SK-N-SH (cell line): ENCODE measurements around the gene DAGLB. TPM values are rescaled to one million over a fixed set of nuclear protein-coding genes. Genes with fewer than 3 reads are reported as not detected.

ENCODE experiments used
- CTCF ChIA-PET: fragments of 300-600, 350-600 bp; formaldehyde crosslinking; extraction: SDS; loops from one replicate; lab custom pipeline; 2021; lab: Yijun Ruan, JAX
- POLR2A ChIA-PET: fragments of 350-600 bp; sonication (Branson Sonifier 250); formaldehyde crosslinking; extraction: SDS; loops from one replicate; lab custom pipeline; 2020; ENCODE audit warnings: antibody characterized with exemption, inconsistent platforms; lab: Yijun Ruan, JAX
- DNase-seq: peaks from one replicate; pipeline ENCODE4 v3.0.0; 2012
- H2AFZ ChIP-seq: fragments of 200-600 bp; sonication (generic); 2 replicates; pipeline ENCODE4 v1.8.1; 2016; ENCODE audit warnings: antibody characterized with exemption, mild to moderate bottlenecking, low read depth
- H3F3A ChIP-seq: fragments of 200-600 bp; sonication (generic); replicated peaks from 2 replicates; pipeline ENCODE3; 2016; ENCODE audit warnings: antibody characterized with exemption, mild to moderate bottlenecking; ENCODE audit not compliant: insufficient read depth
- H3K27ac ChIP-seq, 2 experiments: fragments of 200-500 bp in 1 of 2; fragments of 200-600 bp in 1 of 2; sonication (Bioruptor generic) in 1 of 2; sonication (generic), shearing (Covaris generic) in 1 of 2; 2 replicates each; pipeline versions ENCODE4 v1.5.1 to v1.6.1; 2014 to 2016; ENCODE audit warnings: low read depth in 2 of 2, inconsistent platforms in 1 of 2, low read length in 1 of 2, mild to moderate bottlenecking in 1 of 2, mixed read lengths in 1 of 2
- H3K27me3 ChIP-seq: fragments of 200-600 bp; sonication (generic), shearing (Covaris generic); 2 replicates; pipeline ENCODE4 v1.6.1; 2016; ENCODE audit warnings: mixed run types; ENCODE audit not compliant: insufficient read depth
- H3K36me3 ChIP-seq, 2 experiments: fragments of 200-500 bp in 1 of 2; fragments of 200-600 bp in 1 of 2; sonication (Bioruptor generic) in 1 of 2; sonication (generic) in 1 of 2; replicated peaks in 1 of 2; 2 replicates each; pipeline versions ENCODE3 to v1.5.1; 2014 to 2016; ENCODE audit warnings: low read length in 1 of 2, mild to moderate bottlenecking in 1 of 2; ENCODE audit not compliant: insufficient read depth in 2 of 2, control insufficient read depth in 1 of 2
- H3K4me1 ChIP-seq, 2 experiments: fragments of 200-500 bp in 1 of 2; fragments of 200-600 bp in 1 of 2; sonication (Bioruptor generic) in 1 of 2; sonication (generic), shearing (Covaris generic) in 1 of 2; 2 replicates each; pipeline versions ENCODE4 v1.5.1 to v1.6.1; 2014 to 2016; ENCODE audit warnings: low read depth in 1 of 2, low read length in 1 of 2, mixed run types in 1 of 2; ENCODE audit not compliant: insufficient read depth in 2 of 2, control insufficient read depth in 1 of 2
- H3K4me2 ChIP-seq: fragments of 200-600 bp; sonication (generic), shearing (Covaris generic); 2 replicates; pipeline ENCODE4 v1.6.1; 2017; ENCODE audit warnings: mixed run types
- H3K4me3 ChIP-seq, 2 experiments: fragments of 200-500 bp in 1 of 2; fragments of 200-600 bp in 1 of 2; sonication (Bioruptor generic) in 1 of 2; sonication (generic), shearing (Covaris generic) in 1 of 2; 2 replicates each; pipeline versions ENCODE4 v1.5.1 to v1.8.1; 2014 to 2016; ENCODE audit warnings: low read depth in 2 of 2, inconsistent platforms in 1 of 2, low read length in 1 of 2, mild to moderate bottlenecking in 1 of 2, mixed read lengths in 1 of 2, moderate library complexity in 1 of 2
- H3K79me2 ChIP-seq: fragments of 200-600 bp; sonication (generic); 2 replicates; pipeline ENCODE4 v1.8.1; 2017; ENCODE audit warnings: mild to moderate bottlenecking; ENCODE audit not compliant: insufficient read depth
- H3K9ac ChIP-seq: fragments of 200-600 bp; sonication (generic); 2 replicates; pipeline ENCODE4 v1.6.1; 2017; ENCODE audit warnings: mixed run types
- H3K9me2 ChIP-seq: fragments of 200-600 bp; sonication (generic); 2 replicates; pipeline ENCODE4 v1.6.1; 2017; ENCODE audit warnings: mixed run types
- H3K9me3 ChIP-seq: fragments of 200-600 bp; sonication (generic); 2 replicates; pipeline ENCODE4 v1.6.1; 2017; ENCODE audit warnings: mixed run types, mild to moderate bottlenecking, moderate library complexity
- H4K20me1 ChIP-seq: fragments of 200-600 bp; sonication (generic); 2 replicates; pipeline ENCODE4 v1.6.1; 2017; ENCODE audit warnings: mild to moderate bottlenecking, mixed run types; ENCODE audit not compliant: insufficient read depth
- EZH2phosphoT487 ChIP-seq: fragments of 200-600 bp; sonication (generic); IDR thresholded peaks from 2 replicates; pipeline ENCODE4 v1.6.1; 2017; ENCODE audit warnings: low read depth, mixed run types, mild to moderate bottlenecking, antibody characterized with exemption, moderate library complexity, borderline replicate concordance
- FOSL2 ChIP-seq: IDR thresholded peaks from 2 replicates; pipeline ENCODE4 v1.4.0; 2012; ENCODE audit warnings: low read depth, mild to moderate bottlenecking, moderate library complexity, borderline replicate concordance
- FOXJ3 ChIP-seq: sonication (generic); formaldehyde crosslinking; IDR thresholded peaks from 2 replicates; pipeline ENCODE4 v1.5.1; 2020; ENCODE audit warnings: mild to moderate bottlenecking, missing genetic modification reagents
- GABPA ChIP-seq: IDR thresholded peaks from 2 replicates; pipeline ENCODE4 v1.4.0; 2012; ENCODE audit warnings: low read depth, mild to moderate bottlenecking
- GATA2 ChIP-seq: sonication (generic); formaldehyde crosslinking; IDR thresholded peaks from 2 replicates; pipeline ENCODE4 v1.5.0; 2020; ENCODE audit warnings: mild to moderate bottlenecking, missing genetic modification reagents
- JUND ChIP-seq: IDR thresholded peaks from 2 replicates; pipeline ENCODE4 v1.4.0; 2012
- MXI1 ChIP-seq: IDR thresholded peaks from 2 replicates; pipeline ENCODE4 v1.6.1; 2012; ENCODE audit warnings: mild to moderate bottlenecking, low read depth, low read length, improper control_type of control experiment
- RAD21 ChIP-seq: IDR thresholded peaks from 2 replicates; pipeline ENCODE4 v1.6.1; 2012; ENCODE audit warnings: mild to moderate bottlenecking, low read length
- RFX5 ChIP-seq: IDR thresholded peaks from 2 replicates; pipeline ENCODE4 v1.6.1; 2012; ENCODE audit warnings: mild to moderate bottlenecking, improper control_type of control experiment, low read length
- RXRA ChIP-seq: IDR thresholded peaks from 2 replicates; pipeline ENCODE4 v1.4.0; 2012; ENCODE audit warnings: low read depth, mild to moderate bottlenecking, borderline replicate concordance
- SIN3A ChIP-seq: IDR thresholded peaks from 2 replicates; pipeline ENCODE4 v1.6.1; 2012; ENCODE audit warnings: low read depth, mild to moderate bottlenecking, low read length, moderate library complexity, borderline replicate concordance
- TAF1 ChIP-seq: IDR thresholded peaks from 2 replicates; pipeline ENCODE4 v1.6.1; 2012; ENCODE audit warnings: low read depth, mild to moderate bottlenecking, low read length, moderate library complexity, borderline replicate concordance
- TCF12 ChIP-seq: IDR thresholded peaks from 2 replicates; pipeline ENCODE4 v1.4.0; 2012
- TEAD4 ChIP-seq: IDR thresholded peaks from 2 replicates; pipeline ENCODE4 v1.4.0; 2012; ENCODE audit warnings: mild to moderate bottlenecking, borderline replicate concordance; ENCODE audit not compliant: insufficient read depth
- WGBS: methylation state at CpG from one replicate; pipeline ENCODE4 v1.1.6; 2017; ENCODE audit warnings: low lambda C conversion rate; 5-methylcytosine and 5-hydroxymethylcytosine counted together
- polyA plus RNA-seq, 3 experiments: library from polyadenylated mRNA; depleted of rRNA; stranded (reverse); fragments of >200 nt; gene quantifications; 2 replicates each; pipeline ENCODE4 v1.2.3, GENCODE V29; 2012
- TF ChIP-seq, protein P1 (sequence below): IDR thresholded peaks from 2 replicates; pipeline ENCODE4 v1.6.1; 2012; ENCODE audit warnings: mild to moderate bottlenecking, low read depth, low read length, moderate library complexity
- TF ChIP-seq, protein P2 (sequence below): fragments of 150-350 bp; IDR thresholded peaks from 2 replicates; pipeline ENCODE4 v1.6.1; 2017; ENCODE audit warnings: antibody characterized with exemption, low read length, low read depth, borderline replicate concordance
- TF ChIP-seq, protein P3 (sequence below): fragments of 200-600 bp; sonication (generic); IDR thresholded peaks from 2 replicates; pipeline ENCODE4 v1.6.1; 2017; ENCODE audit warnings: antibody characterized with exemption, mild to moderate bottlenecking, moderate library complexity
- TF ChIP-seq, protein P4 (sequence below): IDR thresholded peaks from 2 replicates; pipeline ENCODE4 v1.4.0; 2012; ENCODE audit warnings: low read depth
- TF ChIP-seq, protein P5 (sequence below): IDR thresholded peaks from 2 replicates; pipeline ENCODE4 v1.4.0; 2012; ENCODE audit warnings: low read depth, borderline replicate concordance
- TF ChIP-seq, protein P6 (sequence below): IDR thresholded peaks from 2 replicates; pipeline ENCODE4 v1.4.0; 2012; ENCODE audit warnings: low read depth, borderline replicate concordance

DAGLB gene
- polyA plus RNA-seq, 1 of the 3 experiments (the other 2 are of a cell fraction): 24.1 TPM

DNA sequence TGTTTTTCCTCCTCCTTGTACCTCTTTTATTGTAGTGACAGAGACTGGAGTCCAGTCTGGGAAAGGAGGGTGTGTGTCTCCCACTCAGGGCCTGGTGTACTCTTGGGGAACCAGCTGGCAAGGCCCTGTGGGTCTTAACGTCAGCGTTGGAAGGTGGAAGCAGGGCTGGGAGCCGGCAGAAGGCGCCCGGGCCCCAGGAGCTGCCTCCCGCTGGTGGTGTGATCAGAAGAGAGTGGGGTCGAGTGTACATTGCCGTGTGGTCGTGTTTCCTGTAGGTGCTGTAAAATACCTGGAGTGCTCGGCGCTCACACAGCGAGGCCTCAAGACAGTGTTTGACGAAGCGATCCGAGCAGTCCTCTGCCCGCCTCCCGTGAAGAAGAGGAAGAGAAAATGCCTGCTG lies 45.7 kb downstream of the DAGLB start:
- TF ChIP-seq TEAD4 (no peak), JUND (no peak), MXI1 (no peak), TAF1 (no peak), SIN3A (no peak), FOSL2 (no peak), EZH2phosphoT487 (no peak), FOXJ3 (CRISPR knock-in tag) (no peak), RXRA (no peak), GABPA (no peak), RAD21 (no peak), GATA2 (CRISPR knock-in tag) (no peak), TCF12 (no peak), RFX5 (no peak)
- TF ChIP-seq, protein P1, sequence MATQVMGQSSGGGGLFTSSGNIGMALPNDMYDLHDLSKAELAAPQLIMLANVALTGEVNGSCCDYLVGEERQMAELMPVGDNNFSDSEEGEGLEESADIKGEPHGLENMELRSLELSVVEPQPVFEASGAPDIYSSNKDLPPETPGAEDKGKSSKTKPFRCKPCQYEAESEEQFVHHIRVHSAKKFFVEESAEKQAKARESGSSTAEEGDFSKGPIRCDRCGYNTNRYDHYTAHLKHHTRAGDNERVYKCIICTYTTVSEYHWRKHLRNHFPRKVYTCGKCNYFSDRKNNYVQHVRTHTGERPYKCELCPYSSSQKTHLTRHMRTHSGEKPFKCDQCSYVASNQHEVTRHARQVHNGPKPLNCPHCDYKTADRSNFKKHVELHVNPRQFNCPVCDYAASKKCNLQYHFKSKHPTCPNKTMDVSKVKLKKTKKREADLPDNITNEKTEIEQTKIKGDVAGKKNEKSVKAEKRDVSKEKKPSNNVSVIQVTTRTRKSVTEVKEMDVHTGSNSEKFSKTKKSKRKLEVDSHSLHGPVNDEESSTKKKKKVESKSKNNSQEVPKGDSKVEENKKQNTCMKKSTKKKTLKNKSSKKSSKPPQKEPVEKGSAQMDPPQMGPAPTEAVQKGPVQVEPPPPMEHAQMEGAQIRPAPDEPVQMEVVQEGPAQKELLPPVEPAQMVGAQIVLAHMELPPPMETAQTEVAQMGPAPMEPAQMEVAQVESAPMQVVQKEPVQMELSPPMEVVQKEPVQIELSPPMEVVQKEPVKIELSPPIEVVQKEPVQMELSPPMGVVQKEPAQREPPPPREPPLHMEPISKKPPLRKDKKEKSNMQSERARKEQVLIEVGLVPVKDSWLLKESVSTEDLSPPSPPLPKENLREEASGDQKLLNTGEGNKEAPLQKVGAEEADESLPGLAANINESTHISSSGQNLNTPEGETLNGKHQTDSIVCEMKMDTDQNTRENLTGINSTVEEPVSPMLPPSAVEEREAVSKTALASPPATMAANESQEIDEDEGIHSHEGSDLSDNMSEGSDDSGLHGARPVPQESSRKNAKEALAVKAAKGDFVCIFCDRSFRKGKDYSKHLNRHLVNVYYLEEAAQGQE: no peak
- TF ChIP-seq, protein P2, sequence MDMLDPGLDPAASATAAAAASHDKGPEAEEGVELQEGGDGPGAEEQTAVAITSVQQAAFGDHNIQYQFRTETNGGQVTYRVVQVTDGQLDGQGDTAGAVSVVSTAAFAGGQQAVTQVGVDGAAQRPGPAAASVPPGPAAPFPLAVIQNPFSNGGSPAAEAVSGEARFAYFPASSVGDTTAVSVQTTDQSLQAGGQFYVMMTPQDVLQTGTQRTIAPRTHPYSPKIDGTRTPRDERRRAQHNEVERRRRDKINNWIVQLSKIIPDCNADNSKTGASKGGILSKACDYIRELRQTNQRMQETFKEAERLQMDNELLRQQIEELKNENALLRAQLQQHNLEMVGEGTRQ: no peak
- TF ChIP-seq, protein P3, sequence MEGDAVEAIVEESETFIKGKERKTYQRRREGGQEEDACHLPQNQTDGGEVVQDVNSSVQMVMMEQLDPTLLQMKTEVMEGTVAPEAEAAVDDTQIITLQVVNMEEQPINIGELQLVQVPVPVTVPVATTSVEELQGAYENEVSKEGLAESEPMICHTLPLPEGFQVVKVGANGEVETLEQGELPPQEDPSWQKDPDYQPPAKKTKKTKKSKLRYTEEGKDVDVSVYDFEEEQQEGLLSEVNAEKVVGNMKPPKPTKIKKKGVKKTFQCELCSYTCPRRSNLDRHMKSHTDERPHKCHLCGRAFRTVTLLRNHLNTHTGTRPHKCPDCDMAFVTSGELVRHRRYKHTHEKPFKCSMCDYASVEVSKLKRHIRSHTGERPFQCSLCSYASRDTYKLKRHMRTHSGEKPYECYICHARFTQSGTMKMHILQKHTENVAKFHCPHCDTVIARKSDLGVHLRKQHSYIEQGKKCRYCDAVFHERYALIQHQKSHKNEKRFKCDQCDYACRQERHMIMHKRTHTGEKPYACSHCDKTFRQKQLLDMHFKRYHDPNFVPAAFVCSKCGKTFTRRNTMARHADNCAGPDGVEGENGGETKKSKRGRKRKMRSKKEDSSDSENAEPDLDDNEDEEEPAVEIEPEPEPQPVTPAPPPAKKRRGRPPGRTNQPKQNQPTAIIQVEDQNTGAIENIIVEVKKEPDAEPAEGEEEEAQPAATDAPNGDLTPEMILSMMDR: no peak
- TF ChIP-seq, protein P4, sequence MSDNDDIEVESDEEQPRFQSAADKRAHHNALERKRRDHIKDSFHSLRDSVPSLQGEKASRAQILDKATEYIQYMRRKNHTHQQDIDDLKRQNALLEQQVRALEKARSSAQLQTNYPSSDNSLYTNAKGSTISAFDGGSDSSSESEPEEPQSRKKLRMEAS: no peak
- TF ChIP-seq, protein P5, sequence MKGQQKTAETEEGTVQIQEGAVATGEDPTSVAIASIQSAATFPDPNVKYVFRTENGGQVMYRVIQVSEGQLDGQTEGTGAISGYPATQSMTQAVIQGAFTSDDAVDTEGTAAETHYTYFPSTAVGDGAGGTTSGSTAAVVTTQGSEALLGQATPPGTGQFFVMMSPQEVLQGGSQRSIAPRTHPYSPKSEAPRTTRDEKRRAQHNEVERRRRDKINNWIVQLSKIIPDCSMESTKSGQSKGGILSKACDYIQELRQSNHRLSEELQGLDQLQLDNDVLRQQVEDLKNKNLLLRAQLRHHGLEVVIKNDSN: no peak
- TF ChIP-seq, protein P6, sequence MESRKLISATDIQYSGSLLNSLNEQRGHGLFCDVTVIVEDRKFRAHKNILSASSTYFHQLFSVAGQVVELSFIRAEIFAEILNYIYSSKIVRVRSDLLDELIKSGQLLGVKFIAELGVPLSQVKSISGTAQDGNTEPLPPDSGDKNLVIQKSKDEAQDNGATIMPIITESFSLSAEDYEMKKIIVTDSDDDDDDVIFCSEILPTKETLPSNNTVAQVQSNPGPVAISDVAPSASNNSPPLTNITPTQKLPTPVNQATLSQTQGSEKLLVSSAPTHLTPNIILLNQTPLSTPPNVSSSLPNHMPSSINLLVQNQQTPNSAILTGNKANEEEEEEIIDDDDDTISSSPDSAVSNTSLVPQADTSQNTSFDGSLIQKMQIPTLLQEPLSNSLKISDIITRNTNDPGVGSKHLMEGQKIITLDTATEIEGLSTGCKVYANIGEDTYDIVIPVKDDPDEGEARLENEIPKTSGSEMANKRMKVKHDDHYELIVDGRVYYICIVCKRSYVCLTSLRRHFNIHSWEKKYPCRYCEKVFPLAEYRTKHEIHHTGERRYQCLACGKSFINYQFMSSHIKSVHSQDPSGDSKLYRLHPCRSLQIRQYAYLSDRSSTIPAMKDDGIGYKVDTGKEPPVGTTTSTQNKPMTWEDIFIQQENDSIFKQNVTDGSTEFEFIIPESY: no peak

More for the DNA sequence above, 45.7 kb downstream of the DAGLB start:
- Histone ChIP-seq H3K9me2 (no peaks in the 10 kb centered on the region), H4K20me1 (peaks cover 68% of the 10 kb centered on the region), H3K9me3 (no peaks in the 10 kb centered on the region), H3K4me1 (peaks cover 0 to 5% of the 10 kb centered on the region in 2 experiments; a peak in 1 of 4 replicates), H3K4me3 (no peak overlapping the region), H3K27ac (no peak overlapping the region), H3K4me2 (no peak overlapping the region), H3K36me3 (peaks cover 60 to 76% of the 10 kb centered on the region in 2 experiments), H2AFZ (no peak overlapping the region), H3K9ac (no peak overlapping the region), H3K27me3 (no peaks in the 10 kb centered on the region), H3F3A (peaks cover 49% of the 10 kb centered on the region), H3K79me2 (peaks cover 93% of the 10 kb centered on the region)
- 98% methylated on average over 17 of the region's 17 CpGs for WGBS
- DNase-seq: no peak
- POLR2A ChIA-PET: no interaction called here
- CTCF ChIA-PET: interaction anchor here (0.8 to 1.2 kb wide), 2 partner anchors 12 to 52 kb away, joined by 3 read pairs; no protein-coding TSS in a partner anchor
